Measurements from ENCODE around the gene XRCC6.

GRCh38 chr22:41619979-41620588 is 1.0 kb upstream of the XRCC6 start:
- TF ChIP-seq POLR2A (IDR thresholded peaks at IDR 0.05; ENCODE audit: low read length) (no peak), GATA1 (IDR thresholded peaks at IDR 0.05; ENCODE audit: low read depth, low read length) (no peak)
